ENCODE measurements around the gene NSD2. TPM values are rescaled to one million over a fixed set of nuclear protein-coding genes. Genes with fewer than 3 reads are reported as not detected.
A peak's percentile ranks its signal among the peaks of the same experiment; 100 is the strongest.

Gene NSD2
- total and polyA plus RNA-seq, 4 donors = 59.0 to 102 (median 84.1) TPM

GRCh38 chr4:1960170-1960825 lies 89.1 kb downstream of the NSD2 start:
- DNase-seq (ENCODE audit: low read depth in 4 of 6, low spot score in 6 of 6) = no peak
- Histone ChIP-seq H3K4me3 (ENCODE audit: low read depth, low read length) (no peak overlapping the region), H3K27ac (ENCODE audit: low read depth, low read length) (no peak overlapping the region), H3K27me3 (ENCODE audit: control insufficient read depth, insufficient read depth, low read length) (no peaks in the 10 kb centered on the region), H3K9me3 (ENCODE audit: control insufficient read depth, insufficient read depth, low read length) (no peaks in the 10 kb centered on the region), H3K36me3 (ENCODE audit: control insufficient read depth, insufficient read depth, low read length) (peaks cover 78% of the 10 kb centered on the region), H3K4me1 (ENCODE audit: control insufficient read depth, insufficient read depth, low read length) (no peaks in the 10 kb centered on the region)
- WGBS (ENCODE audit: insufficient coverage) = 87% methylated on average over 2 of the region's 7 CpGs

GRCh38 chr4:1961038-1961437 lies 89.8 kb downstream of the NSD2 start:
- no peak for DNase-seq (ENCODE audit: low read depth in 4 of 6, low spot score in 6 of 6)
- Histone ChIP-seq H3K27ac (ENCODE audit: low read depth, low read length) (no peak overlapping the region), H3K4me1 (ENCODE audit: control insufficient read depth, insufficient read depth, low read length) (no peaks in the 10 kb centered on the region), H3K9me3 (ENCODE audit: control insufficient read depth, insufficient read depth, low read length) (no peaks in the 10 kb centered on the region), H3K36me3 (ENCODE audit: control insufficient read depth, insufficient read depth, low read length) (peaks cover 72% of the 10 kb centered on the region), H3K27me3 (ENCODE audit: control insufficient read depth, insufficient read depth, low read length) (no peaks in the 10 kb centered on the region), H3K4me3 (ENCODE audit: low read depth, low read length) (no peak overlapping the region)
- 96% methylated on average over 13 of the region's 15 CpGs for WGBS (ENCODE audit: insufficient coverage)

GRCh38 chr4:1961563-1961962 lies 90.4 kb downstream of the NSD2 start:
- DNase-seq (ENCODE audit: low read depth in 4 of 6, low spot score in 6 of 6) = no peak
- Histone ChIP-seq H3K9me3 (ENCODE audit: control insufficient read depth, insufficient read depth, low read length) (no peaks in the 10 kb centered on the region), H3K27me3 (ENCODE audit: control insufficient read depth, insufficient read depth, low read length) (no peaks in the 10 kb centered on the region), H3K27ac (ENCODE audit: low read depth, low read length) (no peak overlapping the region), H3K36me3 (ENCODE audit: control insufficient read depth, insufficient read depth, low read length) (peaks cover 69% of the 10 kb centered on the region), H3K4me3 (ENCODE audit: low read depth, low read length) (no peak overlapping the region), H3K4me1 (ENCODE audit: control insufficient read depth, insufficient read depth, low read length) (no peaks in the 10 kb centered on the region)
- WGBS (ENCODE audit: insufficient coverage) = no CpG with 5 or more reads among the region's 4 CpGs

GRCh38 chr4:1962980-1963379 lies 91.8 kb downstream of the NSD2 start:
- Histone ChIP-seq H3K36me3 (ENCODE audit: control insufficient read depth, insufficient read depth, low read length) (peaks cover 57% of the 10 kb centered on the region), H3K27me3 (ENCODE audit: control insufficient read depth, insufficient read depth, low read length) (no peaks in the 10 kb centered on the region), H3K4me3 (ENCODE audit: low read depth, low read length) (no peak overlapping the region), H3K27ac (ENCODE audit: low read depth, low read length) (no peak overlapping the region), H3K4me1 (ENCODE audit: control insufficient read depth, insufficient read depth, low read length) (no peaks in the 10 kb centered on the region), H3K9me3 (ENCODE audit: control insufficient read depth, insufficient read depth, low read length) (no peaks in the 10 kb centered on the region)
- no peak for DNase-seq (ENCODE audit: low read depth in 4 of 6, low spot score in 6 of 6)
- WGBS (ENCODE audit: insufficient coverage) = 100% methylated on average over 3 of the region's 4 CpGs

GRCh38 chr4:1964443-1964842 lies 93.2 kb downstream of the NSD2 start:
- Histone ChIP-seq H3K4me1 (ENCODE audit: control insufficient read depth, insufficient read depth, low read length) (no peaks in the 10 kb centered on the region), H3K27me3 (ENCODE audit: control insufficient read depth, insufficient read depth, low read length) (no peaks in the 10 kb centered on the region), H3K27ac (ENCODE audit: low read depth, low read length) (no peak overlapping the region), H3K4me3 (ENCODE audit: low read depth, low read length) (no peak overlapping the region), H3K36me3 (ENCODE audit: control insufficient read depth, insufficient read depth, low read length) (peaks cover 53% of the 10 kb centered on the region), H3K9me3 (ENCODE audit: control insufficient read depth, insufficient read depth, low read length) (no peaks in the 10 kb centered on the region)
- WGBS (ENCODE audit: insufficient coverage) = 70% methylated on average over 5 of the region's 6 CpGs
- no peak for DNase-seq (ENCODE audit: low read depth in 4 of 6, low spot score in 6 of 6)

- Histone ChIP-seq H3K27me3 (ENCODE audit: control insufficient read depth, insufficient read depth, low read length) (no peaks in the 10 kb centered on the region), H3K27ac (ENCODE audit: low read depth, low read length) (no peak overlapping the region), H3K4me1 (ENCODE audit: control insufficient read depth, insufficient read depth, low read length) (no peaks in the 10 kb centered on the region), H3K4me3 (ENCODE audit: low read depth, low read length) (no peak overlapping the region), H3K9me3 (ENCODE audit: control insufficient read depth, insufficient read depth, low read length) (no peaks in the 10 kb centered on the region), H3K36me3 (ENCODE audit: control insufficient read depth, insufficient read depth, low read length) (peaks cover 53% of the 10 kb centered on the region)
- WGBS (ENCODE audit: insufficient coverage) = no CpG with 5 or more reads among the region's 1 CpG
- DNase-seq (ENCODE audit: low read depth in 4 of 6, low spot score in 6 of 6) = no peak
Measured at GRCh38 chr4:1964971-1965370, 93.8 kb downstream of the NSD2 start.

- no peaks in the 10 kb centered on the region for H3K9me3 ChIP-seq (ENCODE audit: control insufficient read depth, insufficient read depth, low read length)
- no peak overlapping the region for H3K4me3 ChIP-seq (ENCODE audit: low read depth, low read length)
- no peak overlapping the region for H3K27ac ChIP-seq (ENCODE audit: low read depth, low read length)
- no peaks in the 10 kb centered on the region for H3K4me1 ChIP-seq (ENCODE audit: control insufficient read depth, insufficient read depth, low read length)
- H3K27me3 ChIP-seq (ENCODE audit: control insufficient read depth, insufficient read depth, low read length) = no peaks in the 10 kb centered on the region
- no peak for DNase-seq (ENCODE audit: low read depth in 4 of 6, low spot score in 6 of 6)
- WGBS (ENCODE audit: insufficient coverage) = 89% methylated on average over 3 of the region's 5 CpGs
- H3K36me3 ChIP-seq (ENCODE audit: control insufficient read depth, insufficient read depth, low read length) = peaks cover 53% of the 10 kb centered on the region
Measured at GRCh38 chr4:1967512-1968149, 96.4 kb downstream of the NSD2 start.

- Histone ChIP-seq H3K4me3 (ENCODE audit: low read depth, low read length) (no peak overlapping the region), H3K36me3 (ENCODE audit: control insufficient read depth, insufficient read depth, low read length) (peaks cover 55% of the 10 kb centered on the region), H3K27ac (ENCODE audit: low read depth, low read length) (no peak overlapping the region), H3K27me3 (ENCODE audit: control insufficient read depth, insufficient read depth, low read length) (no peaks in the 10 kb centered on the region), H3K9me3 (ENCODE audit: control insufficient read depth, insufficient read depth, low read length) (no peaks in the 10 kb centered on the region), H3K4me1 (ENCODE audit: control insufficient read depth, insufficient read depth, low read length) (no peaks in the 10 kb centered on the region)
- DNase-seq (ENCODE audit: low read depth in 4 of 6, low spot score in 6 of 6) = peak in 1 of 6 donors; percentile 44
- WGBS (ENCODE audit: insufficient coverage) = 90% methylated on average over 5 of the region's 7 CpGs
Measured at GRCh38 chr4:1968686-1969295, 97.6 kb downstream of the NSD2 start.

GRCh38 chr4:1969928-1970723 lies 98.9 kb downstream of the NSD2 start:
- Histone ChIP-seq H3K4me3 (ENCODE audit: low read depth, low read length) (no peak overlapping the region), H3K9me3 (ENCODE audit: control insufficient read depth, insufficient read depth, low read length) (no peaks in the 10 kb centered on the region), H3K27me3 (ENCODE audit: control insufficient read depth, insufficient read depth, low read length) (no peaks in the 10 kb centered on the region), H3K27ac (ENCODE audit: low read depth, low read length) (no peak overlapping the region), H3K36me3 (ENCODE audit: control insufficient read depth, insufficient read depth, low read length) (peaks cover 63% of the 10 kb centered on the region), H3K4me1 (ENCODE audit: control insufficient read depth, insufficient read depth, low read length) (no peaks in the 10 kb centered on the region)
- DNase-seq (ENCODE audit: low read depth in 4 of 6, low spot score in 6 of 6) = no peak
- 95% methylated on average over 16 of the region's 17 CpGs for WGBS (ENCODE audit: insufficient coverage)
